Eye (tissue), 1 donor: Measurements from ENCODE around the gene SEPTIN8.

ENCODE experiments used
- DNase-seq: peaks from one replicate; pipeline ENCODE4 v3.0.0-alpha.2; 2015

The SEPTIN8 gene

GRCh38 chr5:132781029-132781428, 4.0 kb upstream of the SEPTIN8 start:
- no peak for DNase-seq

- no peak for DNase-seq
Observed at GRCh38 chr5:132780577-132780976, 3.5 kb upstream of the SEPTIN8 start.

- DNase-seq, result no peak
Observed at GRCh38 chr5:132779961-132780360, 2.9 kb upstream of the SEPTIN8 start.

- DNase-seq, result no peak
Observed at GRCh38 chr5:132778856-132779255, 1.8 kb upstream of the SEPTIN8 start.

- DNase-seq, result no peak
Observed at GRCh38 chr5:132778129-132778528, 1.1 kb upstream of the SEPTIN8 start.

- no peak for DNase-seq
Observed at GRCh38 chr5:132776938-132777208, 166 bp downstream of the SEPTIN8 start.

GRCh38 chr5:132776131-132776937, 705 bp downstream of the SEPTIN8 start:
- peak; percentile 78 for DNase-seq

GRCh38 chr5:132775476-132775961, 1.5 kb downstream of the SEPTIN8 start:
- peak; percentile 39 for DNase-seq

GRCh38 chr5:132774896-132775295, 2.1 kb downstream of the SEPTIN8 start:
- DNase-seq, result no peak

GRCh38 chr5:132774406-132774805, 2.6 kb downstream of the SEPTIN8 start:
- no peak for DNase-seq

- DNase-seq, result no peak
Observed at GRCh38 chr5:132773601-132774355, 3.3 kb downstream of the SEPTIN8 start.

GRCh38 chr5:132773114-132773513, 3.9 kb downstream of the SEPTIN8 start:
- DNase-seq, result no peak

- DNase-seq, result no peak
Observed at GRCh38 chr5:132772291-132773070, 4.6 kb downstream of the SEPTIN8 start.

GRCh38 chr5:132771503-132771998, 5.5 kb downstream of the SEPTIN8 start:
- peak; percentile 49 for DNase-seq

GRCh38 chr5:132770476-132771159, 6.4 kb downstream of the SEPTIN8 start:
- no peak for DNase-seq

- no peak for DNase-seq
Observed at GRCh38 chr5:132768485-132768868, 8.6 kb downstream of the SEPTIN8 start.

- no peak for DNase-seq
Observed at GRCh38 chr5:132767150-132767549, 9.9 kb downstream of the SEPTIN8 start.

- DNase-seq, result no peak
Observed at GRCh38 chr5:132766806-132767055, 10.3 kb downstream of the SEPTIN8 start.

- DNase-seq, result no peak
Observed at GRCh38 chr5:132766020-132766805, 10.8 kb downstream of the SEPTIN8 start.

- no peak for DNase-seq
Observed at GRCh38 chr5:132765311-132766019, 11.6 kb downstream of the SEPTIN8 start.

GRCh38 chr5:132764671-132765238, 12.3 kb downstream of the SEPTIN8 start:
- no peak for DNase-seq
